Measurements from ENCODE around the gene ZNF541.

DNA sequence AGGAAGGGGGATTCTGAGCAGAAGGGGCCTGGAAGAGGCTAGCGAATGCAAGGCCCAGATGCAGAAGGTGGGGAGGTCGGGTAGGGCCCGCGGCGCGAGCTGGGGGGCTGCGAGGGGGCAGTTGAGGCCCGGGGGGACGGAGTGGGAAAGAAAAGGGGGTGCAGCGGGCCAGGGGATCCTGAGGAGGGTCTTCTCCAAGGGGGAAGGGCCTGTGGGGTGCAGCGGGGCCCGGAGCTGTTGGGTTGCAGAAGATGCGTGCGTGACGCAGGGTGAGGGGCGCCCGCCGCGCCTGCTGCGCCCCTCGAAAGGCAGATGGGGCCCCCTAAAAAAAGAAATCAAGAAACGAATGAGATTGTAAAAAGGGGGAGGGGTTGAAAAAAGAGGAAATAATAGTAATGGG, 313 bp downstream of the ZNF541 start:
- TF ChIP-seq, protein P1, sequence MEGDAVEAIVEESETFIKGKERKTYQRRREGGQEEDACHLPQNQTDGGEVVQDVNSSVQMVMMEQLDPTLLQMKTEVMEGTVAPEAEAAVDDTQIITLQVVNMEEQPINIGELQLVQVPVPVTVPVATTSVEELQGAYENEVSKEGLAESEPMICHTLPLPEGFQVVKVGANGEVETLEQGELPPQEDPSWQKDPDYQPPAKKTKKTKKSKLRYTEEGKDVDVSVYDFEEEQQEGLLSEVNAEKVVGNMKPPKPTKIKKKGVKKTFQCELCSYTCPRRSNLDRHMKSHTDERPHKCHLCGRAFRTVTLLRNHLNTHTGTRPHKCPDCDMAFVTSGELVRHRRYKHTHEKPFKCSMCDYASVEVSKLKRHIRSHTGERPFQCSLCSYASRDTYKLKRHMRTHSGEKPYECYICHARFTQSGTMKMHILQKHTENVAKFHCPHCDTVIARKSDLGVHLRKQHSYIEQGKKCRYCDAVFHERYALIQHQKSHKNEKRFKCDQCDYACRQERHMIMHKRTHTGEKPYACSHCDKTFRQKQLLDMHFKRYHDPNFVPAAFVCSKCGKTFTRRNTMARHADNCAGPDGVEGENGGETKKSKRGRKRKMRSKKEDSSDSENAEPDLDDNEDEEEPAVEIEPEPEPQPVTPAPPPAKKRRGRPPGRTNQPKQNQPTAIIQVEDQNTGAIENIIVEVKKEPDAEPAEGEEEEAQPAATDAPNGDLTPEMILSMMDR (IDR thresholded peaks at IDR 0.05): no peak
- TF ChIP-seq ZFX (IDR thresholded peaks at IDR 0.05; ENCODE audit: borderline replicate concordance): no peak

All from 22Rv1 (cell line).